Measurements from ENCODE around the gene DOCK6.

Gene DOCK6

DNA sequence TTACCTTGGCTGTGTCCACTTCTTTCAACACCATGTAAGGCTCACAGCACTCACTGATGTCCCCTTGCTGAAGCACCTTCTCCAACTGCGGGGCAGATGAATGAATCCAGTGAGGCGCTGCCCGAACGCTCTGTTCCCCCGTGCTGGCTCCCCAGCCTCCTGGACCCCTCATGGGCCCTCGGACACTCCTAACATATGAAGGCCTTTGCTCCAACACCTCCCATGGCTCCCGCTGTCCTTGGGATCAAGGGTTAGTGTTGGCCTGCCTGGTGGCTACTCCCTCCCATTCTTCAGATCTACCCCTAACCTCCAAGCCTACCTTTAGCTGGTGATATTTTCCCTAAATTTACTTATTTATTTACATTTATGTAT is 18.5 kb downstream of the DOCK6 start:
- DNase-seq (ENCODE audit: extremely low read depth, low read depth) = no peak

DNA sequence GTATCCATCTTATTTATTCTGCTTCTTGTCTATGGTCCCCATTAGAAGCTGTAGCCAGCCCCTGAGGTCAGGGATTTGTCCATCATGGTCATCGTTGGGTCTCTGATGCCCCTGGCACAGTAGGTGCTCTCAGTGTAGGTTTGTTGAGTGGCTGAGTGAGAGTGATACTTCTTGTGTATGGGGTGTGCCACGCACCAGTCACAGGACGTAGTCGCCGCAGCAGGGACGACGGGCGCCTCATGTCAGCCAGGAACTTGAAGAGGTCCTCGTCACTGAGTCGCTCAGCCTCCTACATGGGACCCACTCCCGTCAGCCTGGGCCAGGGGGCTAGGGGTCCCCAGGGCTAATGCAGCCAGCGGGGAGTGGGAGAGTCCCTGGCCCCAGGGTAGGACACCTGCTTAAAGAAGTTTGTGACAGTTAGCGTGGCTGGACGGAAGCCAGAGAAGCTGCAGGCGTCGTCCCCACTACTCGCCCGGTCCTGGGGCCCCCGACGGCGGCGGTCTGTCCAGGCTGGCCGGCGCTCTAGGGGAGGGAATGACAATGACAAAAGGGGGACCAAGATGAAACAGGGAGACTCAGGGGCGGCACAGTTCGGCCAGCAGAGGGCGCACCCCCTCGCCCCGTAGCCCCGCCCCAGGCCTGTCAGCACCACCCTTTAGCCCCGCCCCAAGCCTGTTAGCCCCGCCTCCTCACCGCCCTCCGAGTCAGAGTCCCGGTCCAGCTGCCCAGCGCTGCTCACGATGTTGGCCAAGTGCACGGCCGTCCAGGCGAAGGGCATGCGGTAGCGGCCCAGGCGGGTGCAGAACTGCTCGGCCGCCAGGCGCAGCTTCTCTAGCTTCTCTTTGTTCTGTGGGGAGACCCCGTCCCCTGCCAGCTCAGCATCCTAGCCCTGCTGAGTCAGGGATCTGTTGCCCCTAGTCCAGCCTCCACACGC is 19.2 kb downstream of the DOCK6 start:
- DNase-seq (ENCODE audit: extremely low read depth, low read depth) = peak; percentile 51

More for the DNA sequence above, 18.5 kb downstream of the DOCK6 start:
- TF ChIP-seq, protein P1, sequence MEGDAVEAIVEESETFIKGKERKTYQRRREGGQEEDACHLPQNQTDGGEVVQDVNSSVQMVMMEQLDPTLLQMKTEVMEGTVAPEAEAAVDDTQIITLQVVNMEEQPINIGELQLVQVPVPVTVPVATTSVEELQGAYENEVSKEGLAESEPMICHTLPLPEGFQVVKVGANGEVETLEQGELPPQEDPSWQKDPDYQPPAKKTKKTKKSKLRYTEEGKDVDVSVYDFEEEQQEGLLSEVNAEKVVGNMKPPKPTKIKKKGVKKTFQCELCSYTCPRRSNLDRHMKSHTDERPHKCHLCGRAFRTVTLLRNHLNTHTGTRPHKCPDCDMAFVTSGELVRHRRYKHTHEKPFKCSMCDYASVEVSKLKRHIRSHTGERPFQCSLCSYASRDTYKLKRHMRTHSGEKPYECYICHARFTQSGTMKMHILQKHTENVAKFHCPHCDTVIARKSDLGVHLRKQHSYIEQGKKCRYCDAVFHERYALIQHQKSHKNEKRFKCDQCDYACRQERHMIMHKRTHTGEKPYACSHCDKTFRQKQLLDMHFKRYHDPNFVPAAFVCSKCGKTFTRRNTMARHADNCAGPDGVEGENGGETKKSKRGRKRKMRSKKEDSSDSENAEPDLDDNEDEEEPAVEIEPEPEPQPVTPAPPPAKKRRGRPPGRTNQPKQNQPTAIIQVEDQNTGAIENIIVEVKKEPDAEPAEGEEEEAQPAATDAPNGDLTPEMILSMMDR (IDR thresholded peaks at IDR 0.05; ENCODE audit: low read depth, low read length) = no peak

DNA sequence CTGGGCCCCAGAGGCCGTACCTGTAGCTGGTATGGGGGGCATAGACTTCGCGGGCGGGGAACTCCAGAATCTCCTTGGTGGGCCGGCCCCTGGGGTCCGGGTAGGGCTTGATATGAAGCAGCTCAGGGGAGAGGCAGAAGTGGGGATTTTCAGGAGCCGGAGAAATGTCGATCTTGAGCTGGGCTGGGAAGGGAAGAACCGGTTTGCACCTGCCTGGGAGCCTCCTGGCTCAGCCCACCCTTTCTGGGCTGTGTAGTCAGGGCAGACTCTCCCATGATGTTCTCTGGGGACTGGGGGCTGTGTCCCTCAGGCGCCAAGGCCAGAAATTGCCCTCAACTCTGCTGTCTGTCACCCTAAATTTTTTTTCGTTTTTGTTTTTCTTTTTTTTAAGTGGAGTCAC is 20.3 kb downstream of the DOCK6 start:
- DNase-seq (ENCODE audit: extremely low read depth, low read depth) = no peak
- TF ChIP-seq, protein P1 (IDR thresholded peaks at IDR 0.05; ENCODE audit: low read depth, low read length) = no peak

More for the DNA sequence above, 19.2 kb downstream of the DOCK6 start:
- TF ChIP-seq, protein P1 (IDR thresholded peaks at IDR 0.05; ENCODE audit: low read depth, low read length) = peak; percentile 68

DNA sequence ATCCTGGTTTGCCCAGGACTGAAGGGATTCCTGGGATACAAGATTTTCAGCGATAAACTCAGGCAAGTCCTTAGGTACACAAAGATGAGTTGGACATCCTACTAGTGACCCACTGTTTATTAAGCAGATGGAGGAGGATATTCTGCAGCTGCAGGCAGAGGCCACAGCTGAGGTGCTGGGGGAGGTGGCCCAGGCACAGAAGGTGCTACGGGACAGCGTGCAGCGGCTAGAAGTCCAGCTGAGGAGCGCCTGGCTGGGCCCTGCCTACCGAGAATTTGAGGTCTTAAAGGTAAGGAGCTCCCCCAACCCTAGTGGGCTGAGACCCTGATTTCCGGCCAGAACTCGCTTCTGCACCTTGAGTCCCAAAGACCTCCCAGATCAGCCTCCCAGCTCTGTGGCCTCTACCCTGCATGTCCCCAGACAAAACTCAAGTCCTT is 22.3 kb downstream of the DOCK6 start:
- DNase-seq (ENCODE audit: extremely low read depth, low read depth) = no peak
- TF ChIP-seq, protein P1 (IDR thresholded peaks at IDR 0.05; ENCODE audit: low read depth, low read length) = no peak

DNA sequence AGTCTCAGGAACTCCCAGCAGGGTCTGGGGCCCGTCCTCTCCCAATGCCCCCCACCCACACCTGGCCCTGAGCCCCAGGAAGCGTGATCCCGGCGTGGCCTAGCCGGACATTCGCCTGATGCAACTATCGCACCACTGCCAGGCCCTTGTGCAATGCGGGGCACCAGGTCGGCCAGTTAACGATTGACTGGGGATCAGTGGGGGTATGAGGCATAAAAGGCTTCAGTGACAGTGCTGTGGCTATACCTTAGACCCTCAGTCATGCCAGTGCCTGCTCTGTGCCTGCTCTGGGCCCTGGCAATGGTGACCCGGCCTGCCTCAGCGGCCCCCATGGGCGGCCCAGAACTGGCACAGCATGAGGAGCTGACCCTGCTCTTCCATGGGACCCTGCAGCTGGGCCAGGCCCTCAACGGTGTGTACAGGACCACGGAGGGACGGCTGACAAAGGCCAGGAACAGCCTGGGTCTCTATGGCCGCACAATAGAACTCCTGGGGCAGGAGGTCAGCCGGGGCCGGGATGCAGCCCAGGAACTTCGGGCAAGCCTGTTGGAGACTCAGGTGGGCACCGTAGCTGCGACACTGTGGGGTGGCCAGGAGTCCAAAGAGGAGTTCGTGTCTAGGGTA is 22.8 kb downstream of the DOCK6 start, which contains the start of gene ANGPTL8:
ANGPTL8 (plus strand) TSS at position 243 of the 624 bp plus-strand sequence; CDS start at position 262, 19 bp downstream.
- DNase-seq (ENCODE audit: extremely low read depth, low read depth) = no peak
- TF ChIP-seq, protein P1 (IDR thresholded peaks at IDR 0.05; ENCODE audit: low read depth, low read length) = no peak

DNA sequence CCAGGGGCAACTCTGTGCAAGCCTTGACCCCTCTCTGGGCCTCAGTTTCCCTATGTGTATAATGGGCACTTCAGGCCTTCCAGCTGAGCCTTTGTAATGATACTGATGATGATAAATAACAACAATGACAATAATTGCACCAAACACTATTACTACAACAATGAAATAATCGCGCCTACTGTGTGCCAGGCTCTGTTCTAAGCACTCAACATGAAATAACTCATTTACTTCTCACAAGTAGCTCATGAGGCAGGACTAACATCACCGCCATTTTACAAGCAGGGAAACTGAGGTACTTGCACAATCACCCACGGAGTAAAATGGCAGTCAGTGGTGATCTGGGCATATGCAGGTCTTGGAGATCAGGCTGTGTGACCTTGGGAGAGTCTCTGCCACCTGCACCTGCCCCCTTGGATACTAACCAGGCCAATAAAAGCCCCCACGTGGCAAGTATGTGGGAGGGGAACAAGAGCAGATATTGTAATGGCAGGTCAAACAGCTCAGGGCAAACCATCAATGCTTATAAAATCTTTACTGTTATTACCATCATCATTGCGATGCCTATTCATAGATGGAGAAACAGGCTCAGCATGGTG is 23.4 kb downstream of the DOCK6 start:
- DNase-seq (ENCODE audit: extremely low read depth, low read depth) = no peak
- TF ChIP-seq, protein P1 (IDR thresholded peaks at IDR 0.05; ENCODE audit: low read depth, low read length) = no peak
